ENCODE measurements around the gene MATN4.
A peak's percentile ranks its signal among the peaks of the same experiment; 100 is the strongest.

The MATN4 gene

GRCh38 chr20:45340236-45340847 is 32.2 kb upstream of the MATN4 start:
- no peak for DNase-seq

DNA sequence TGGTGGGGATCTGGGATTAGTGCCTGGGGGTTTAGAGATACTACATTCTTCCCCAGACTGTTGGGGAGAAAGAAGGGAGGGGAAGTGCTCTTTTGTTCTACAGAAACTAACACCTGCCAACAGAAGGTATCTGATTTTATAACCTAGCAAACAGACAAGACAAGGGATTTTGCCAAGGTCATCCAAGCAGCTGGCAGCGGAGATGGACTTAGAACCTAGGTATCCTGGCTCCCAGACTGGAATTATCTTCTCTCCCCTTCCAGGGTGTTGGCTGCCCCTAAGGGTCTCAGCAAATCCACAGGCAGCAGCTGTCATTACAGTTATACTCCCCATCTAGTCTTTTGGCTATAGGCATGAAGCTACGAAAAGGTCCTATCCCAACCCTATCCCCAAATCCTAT is 31.7 kb upstream of the MATN4 start:
- no peak for DNase-seq

DNA sequence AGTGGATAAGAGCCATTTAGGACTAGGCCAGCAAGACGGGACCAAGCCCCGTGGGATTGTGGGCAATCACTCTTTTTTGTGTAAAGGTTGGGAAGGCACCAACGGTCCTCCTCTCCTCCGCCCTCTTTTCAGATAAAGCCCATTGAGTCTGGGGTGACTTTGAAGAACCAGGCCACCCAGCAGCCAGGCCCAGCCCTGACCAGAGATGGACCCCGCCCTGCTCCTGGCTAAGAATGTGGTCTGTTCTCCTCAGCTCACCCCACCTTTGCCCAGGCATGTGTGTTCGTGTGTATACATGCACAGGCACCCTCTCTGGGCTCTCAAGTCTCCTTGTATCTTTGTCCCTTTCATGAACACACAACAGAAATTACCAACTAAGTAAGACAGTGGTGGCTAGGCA is 31.0 kb upstream of the MATN4 start:
- DNase-seq: no peak

DNA sequence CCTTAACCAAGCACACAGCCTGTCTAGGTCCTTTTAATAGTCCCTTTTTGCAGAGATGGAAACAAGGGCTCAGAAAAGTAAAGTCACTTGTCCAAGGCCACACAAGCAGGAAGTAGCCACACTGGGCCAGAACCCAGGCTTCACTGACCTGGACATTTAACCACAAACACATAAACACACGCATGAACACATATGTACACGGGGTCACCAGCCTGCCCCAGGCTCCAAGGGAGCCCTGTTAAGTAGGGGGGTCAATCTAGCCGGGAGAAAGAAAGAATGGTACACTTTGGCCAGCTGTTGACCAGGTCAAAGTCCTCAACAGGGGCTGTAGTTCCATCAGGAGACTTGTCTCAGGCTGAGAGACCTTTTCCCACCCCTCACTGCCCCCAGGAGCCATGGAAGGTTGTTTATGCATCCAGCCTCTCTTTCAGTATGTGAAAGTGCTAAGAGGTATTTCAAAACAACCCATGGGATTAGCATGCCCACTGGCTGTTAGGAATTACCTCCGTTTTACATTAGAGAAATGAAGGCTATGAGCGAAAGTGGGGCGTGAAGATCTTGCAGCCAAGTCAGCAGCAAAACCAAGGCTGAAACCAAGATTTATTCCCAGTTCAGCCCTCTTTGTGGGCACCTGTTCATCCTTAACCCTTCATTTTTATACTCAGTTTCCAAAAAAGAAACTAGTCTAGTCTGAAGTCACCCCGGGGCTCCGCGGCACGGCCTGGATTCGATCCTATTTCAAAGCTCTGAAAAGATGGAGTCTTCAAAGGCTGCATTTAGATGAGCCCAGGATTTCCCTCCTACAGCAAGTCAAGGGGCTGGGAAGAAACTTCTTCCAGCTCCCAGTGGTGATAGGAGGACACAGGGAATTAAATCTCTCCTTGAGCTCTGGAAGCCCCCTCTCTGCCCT is 30.3 kb upstream of the MATN4 start:
- DNase-seq: no peak

GRCh38 chr20:45337367-45338120 is 29.4 kb upstream of the MATN4 start:
- DNase-seq: no peak

DNA sequence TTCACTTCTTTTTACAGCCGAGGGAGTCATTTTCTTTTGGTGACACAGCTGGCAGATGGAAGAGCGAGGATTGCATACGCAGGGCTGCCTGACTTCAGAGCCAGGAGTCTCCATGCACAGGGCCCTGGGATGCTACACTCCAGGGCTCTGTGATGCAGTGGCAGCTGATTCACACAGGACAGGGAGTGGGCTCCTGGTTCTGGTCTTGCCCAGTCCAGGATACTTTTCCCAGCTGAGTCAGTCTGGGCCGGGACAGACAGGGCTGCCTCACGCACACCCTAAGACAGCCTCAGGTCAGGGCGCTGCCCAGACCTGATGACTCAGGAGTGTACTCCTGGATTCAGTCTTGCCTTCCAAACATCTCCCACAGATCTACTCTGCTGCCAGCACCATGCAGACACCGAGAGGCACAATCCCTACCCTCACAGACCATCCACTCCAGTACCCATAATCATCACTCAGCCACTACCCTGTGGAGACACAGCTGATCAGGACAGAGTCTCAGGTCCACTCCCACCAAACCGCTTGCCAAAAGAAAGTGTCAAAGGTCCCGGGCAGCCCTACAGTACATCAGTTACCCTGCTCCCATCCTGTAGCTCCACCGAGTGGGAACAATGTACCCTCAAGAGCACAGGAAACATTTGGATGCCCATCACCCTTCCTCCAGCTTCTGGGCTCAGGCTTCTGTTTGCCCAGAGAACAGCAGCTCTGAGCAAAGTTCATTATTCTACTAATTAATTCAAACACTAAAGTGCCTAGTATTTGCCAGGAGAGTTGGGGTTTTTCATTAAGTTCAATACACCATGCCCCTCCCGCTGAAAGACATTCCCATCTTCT is 28.6 kb upstream of the MATN4 start:
- DNase-seq: no peak

DNA sequence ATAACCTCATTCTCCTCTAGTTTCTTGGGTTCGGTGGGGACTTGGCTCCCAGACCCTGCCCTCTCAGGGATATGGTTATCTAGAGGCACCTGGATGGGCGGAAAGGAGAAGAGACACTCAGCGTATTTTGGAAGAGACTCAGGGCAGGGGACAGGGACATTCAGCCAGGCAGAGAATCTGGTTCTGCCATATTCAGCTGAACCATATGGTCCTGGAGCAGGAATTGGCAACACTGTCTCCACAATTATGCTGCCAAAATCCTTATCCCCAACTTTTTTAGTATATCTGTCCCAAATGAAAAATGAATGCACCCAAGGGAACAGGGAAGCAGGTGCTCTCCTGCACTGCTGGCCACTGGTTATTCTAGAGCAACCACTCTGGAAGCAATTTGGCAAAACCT is 22.4 kb upstream of the MATN4 start:
- no peak for DNase-seq

GRCh38 chr20:45329497-45330319 is 21.6 kb upstream of the MATN4 start:
- DNase-seq: no peak

GRCh38 chr20:45328451-45328850 is 20.4 kb upstream of the MATN4 start:
- DNase-seq: no peak

- DNase-seq: no peak
Measured at GRCh38 chr20:45325371-45325770, 17.3 kb upstream of the MATN4 start.

DNA sequence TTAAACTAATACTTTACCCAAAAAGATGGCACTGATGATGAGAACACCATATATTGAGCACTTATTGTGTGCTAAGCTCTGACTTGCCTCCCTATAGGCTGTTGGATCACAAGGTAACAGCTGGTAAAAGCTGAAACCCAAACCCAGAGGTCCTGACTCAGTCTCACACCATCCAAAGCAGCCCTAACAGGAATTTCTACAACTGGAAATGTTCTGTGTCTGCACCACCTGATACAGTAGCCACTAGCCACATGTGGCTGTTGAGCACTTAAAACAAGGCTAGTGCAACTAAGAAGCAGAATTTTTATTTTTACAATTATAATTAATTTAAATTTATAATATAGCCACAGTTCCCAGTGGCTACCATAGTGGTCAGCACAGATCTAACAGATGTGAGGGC is 15.6 kb upstream of the MATN4 start:
- DNase-seq: no peak

GRCh38 chr20:45322952-45323383 is 14.9 kb upstream of the MATN4 start:
- DNase-seq: no peak

DNA sequence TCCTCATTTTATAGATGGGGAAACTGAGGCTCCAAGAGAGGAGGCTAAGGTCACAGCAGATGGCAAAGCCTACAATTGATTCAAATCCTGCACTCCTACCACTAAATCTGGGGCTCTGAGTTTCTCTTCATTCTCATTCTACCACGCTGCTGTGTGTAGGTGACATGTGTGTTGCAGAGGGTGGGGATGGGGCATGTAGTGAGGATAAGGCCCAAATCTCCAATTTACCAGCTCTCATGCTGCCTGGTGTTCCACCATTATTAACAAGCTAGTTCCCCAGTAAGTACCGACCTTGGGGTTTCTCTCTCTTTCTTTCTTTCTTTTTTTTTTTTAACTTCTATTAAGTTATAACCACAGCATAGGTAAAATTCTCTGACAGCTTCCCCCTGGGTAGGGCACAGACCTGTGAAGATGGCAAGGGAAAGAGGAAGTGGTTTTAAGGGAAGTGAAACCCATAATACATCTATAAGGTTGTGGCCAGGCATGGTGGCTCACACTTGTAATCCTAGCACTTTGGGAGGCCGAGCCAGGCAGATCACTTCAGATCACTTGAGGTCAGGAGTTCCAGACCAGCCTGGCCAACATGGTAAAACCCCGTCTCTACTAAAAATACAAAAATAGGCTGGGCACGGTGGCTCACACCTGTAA is 13.0 kb upstream of the MATN4 start:
- DNase-seq: peak; percentile 77

GRCh38 chr20:45318948-45319347 is 10.8 kb upstream of the MATN4 start:
- DNase-seq: no peak

GRCh38 chr20:45318386-45318939 is 10.4 kb upstream of the MATN4 start:
- DNase-seq: no peak

DNA sequence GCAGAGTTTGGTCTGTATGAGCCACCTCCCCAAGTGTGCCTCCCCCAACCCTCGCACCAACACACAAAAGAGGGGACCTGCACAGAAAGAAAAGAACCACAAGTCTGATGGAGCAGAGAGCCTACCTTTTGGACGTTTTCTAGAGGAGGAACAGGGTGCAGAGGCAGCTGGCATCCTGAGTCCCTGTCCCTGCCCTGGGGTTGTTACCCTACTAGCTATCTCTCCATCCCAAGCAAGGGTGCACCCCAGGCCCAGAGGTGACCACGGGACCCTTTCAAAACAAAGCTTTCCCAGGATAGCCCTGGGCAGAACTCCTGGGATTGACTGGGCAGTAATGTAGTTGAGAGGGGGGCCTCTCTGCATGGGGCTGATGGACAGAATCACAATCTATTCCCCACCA is 9.7 kb upstream of the MATN4 start:
- no peak for DNase-seq

GRCh38 chr20:45316150-45317080 is 8.3 kb upstream of the MATN4 start:
- no peak for DNase-seq

DNA sequence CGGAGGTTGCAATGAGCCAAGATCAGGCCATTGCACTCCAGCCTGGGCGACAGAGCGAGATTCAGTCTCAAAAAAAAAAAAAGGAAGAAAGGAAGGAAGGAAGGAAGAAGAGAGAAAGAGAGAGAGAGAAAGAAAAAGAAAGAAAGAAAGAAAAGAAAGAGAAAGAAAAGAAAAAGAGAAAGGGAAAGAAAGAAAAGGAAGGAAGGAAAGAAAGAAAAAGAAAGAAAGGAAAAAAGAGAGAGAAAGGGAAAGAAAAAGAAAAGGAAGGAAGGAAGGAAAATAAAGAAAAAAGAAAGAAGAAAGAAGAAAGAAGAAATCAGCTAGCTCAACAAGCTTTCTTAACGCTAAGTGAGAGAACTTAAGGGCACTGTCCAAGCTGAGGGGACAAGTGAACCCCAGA is 7.6 kb upstream of the MATN4 start:
- DNase-seq: no peak

DNA sequence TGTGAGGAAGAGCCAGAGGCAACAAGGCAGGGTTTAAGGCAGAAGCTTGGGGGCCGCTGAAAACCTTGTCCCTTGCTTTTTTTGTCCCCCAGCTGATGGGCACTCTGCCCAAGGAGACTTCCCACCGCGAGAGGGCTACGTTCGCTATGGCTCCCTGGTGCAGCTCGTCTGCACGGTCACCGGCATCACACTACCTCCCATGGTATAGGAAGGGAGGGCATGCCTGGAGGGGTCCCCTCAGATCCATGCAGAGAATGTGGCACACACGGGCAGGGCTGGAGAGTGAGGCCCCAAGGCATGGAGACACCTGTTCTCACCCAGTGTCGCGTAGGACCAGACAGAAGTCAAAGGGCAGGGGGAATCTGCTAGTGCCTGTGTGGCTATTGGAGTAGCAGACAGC is 5.8 kb upstream of the MATN4 start:
- DNase-seq: no peak
